Endothelial cell (in vitro differentiated cells): ENCODE results near the gene PLBD1. TPM values are rescaled to one million over a fixed set of nuclear protein-coding genes. Genes with fewer than 3 reads are reported as not detected.

Source experiments
- DNase-seq: peaks from one replicate; pipeline ENCODE4 v3.0.0; 2021; ENCODE audit warnings: low spot score
- H3K27ac Mint-ChIP-seq: one replicate; pipeline ENCODE4 v1.8.0; 2021; ENCODE audit warnings: mixed read lengths, inconsistent platforms; ENCODE audit not compliant: unreplicated experiment
- H3K27me3 Mint-ChIP-seq: one replicate; pipeline ENCODE4 v1.8.0; 2021; ENCODE audit warnings: mild to moderate bottlenecking, moderate library complexity, mixed read lengths, inconsistent platforms; ENCODE audit not compliant: unreplicated experiment
- H3K36me3 Mint-ChIP-seq: one replicate; pipeline ENCODE4 v1.8.0; 2021; ENCODE audit warnings: mild to moderate bottlenecking, low read depth, mixed read lengths, inconsistent platforms; ENCODE audit not compliant: unreplicated experiment
- H3K4me1 Mint-ChIP-seq: one replicate; pipeline ENCODE4 v1.8.0; 2021; ENCODE audit warnings: mild to moderate bottlenecking, mixed read lengths, inconsistent platforms; ENCODE audit not compliant: unreplicated experiment
- H3K4me3 Mint-ChIP-seq: one replicate; pipeline ENCODE4 v1.8.0; 2021; ENCODE audit warnings: mild to moderate bottlenecking, mixed read lengths, inconsistent platforms; ENCODE audit not compliant: unreplicated experiment
- H3K9me3 Mint-ChIP-seq: one replicate; pipeline ENCODE4 v1.8.0; 2021; ENCODE audit warnings: mixed read lengths, inconsistent platforms; ENCODE audit not compliant: unreplicated experiment
- total RNA-seq: library from RNA; stranded (reverse); fragmentation: NEBNext Ultra II Directional; extraction: Animal tissue kit (Norgen Biotek cat#: 25700); gene quantifications from one replicate; pipeline ENCODE4 v1.2.1, GENCODE V29; 2021; ENCODE audit not compliant: unreplicated experiment
- TF ChIP-seq, protein P1 (sequence below): fragments of 200-600 bp; sonication (generic); IDR thresholded peaks from one replicate; pipeline ENCODE4 v1.5.0; 2021; ENCODE audit warnings: antibody characterized with exemption; ENCODE audit not compliant: unreplicated experiment

Gene PLBD1
- total RNA-seq, 1 donor from 2014 or later = 21.2 TPM

DNA sequence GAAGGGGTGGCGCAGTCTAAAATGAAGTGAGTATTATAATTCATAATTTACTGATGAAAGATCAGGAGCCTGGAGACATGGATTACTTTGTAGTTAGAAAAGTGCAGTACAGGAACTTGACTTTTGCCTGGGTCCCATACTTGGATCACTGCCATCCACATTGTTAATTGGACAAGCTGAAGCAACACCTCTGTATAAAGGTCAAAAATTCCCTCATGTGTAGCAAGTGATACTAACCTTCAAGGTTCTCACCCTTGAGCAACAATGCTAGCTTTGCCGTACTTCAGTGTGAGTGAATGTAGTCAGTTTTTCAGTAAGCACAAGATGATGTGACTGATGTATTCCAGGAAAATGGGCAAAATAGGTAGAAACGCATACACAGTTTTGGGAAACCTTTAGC lies 44.6 kb upstream of the PLBD1 start:
- Mint-ChIP-seq H3K36me3 (no peaks in the 10 kb centered on the region), H3K4me1 (peaks cover 26% of the 10 kb centered on the region), H3K4me3 (no peak overlapping the region), H3K9me3 (no peaks in the 10 kb centered on the region), H3K27ac (no peak overlapping the region), H3K27me3 (no peaks in the 10 kb centered on the region)
- TF ChIP-seq, protein P1, sequence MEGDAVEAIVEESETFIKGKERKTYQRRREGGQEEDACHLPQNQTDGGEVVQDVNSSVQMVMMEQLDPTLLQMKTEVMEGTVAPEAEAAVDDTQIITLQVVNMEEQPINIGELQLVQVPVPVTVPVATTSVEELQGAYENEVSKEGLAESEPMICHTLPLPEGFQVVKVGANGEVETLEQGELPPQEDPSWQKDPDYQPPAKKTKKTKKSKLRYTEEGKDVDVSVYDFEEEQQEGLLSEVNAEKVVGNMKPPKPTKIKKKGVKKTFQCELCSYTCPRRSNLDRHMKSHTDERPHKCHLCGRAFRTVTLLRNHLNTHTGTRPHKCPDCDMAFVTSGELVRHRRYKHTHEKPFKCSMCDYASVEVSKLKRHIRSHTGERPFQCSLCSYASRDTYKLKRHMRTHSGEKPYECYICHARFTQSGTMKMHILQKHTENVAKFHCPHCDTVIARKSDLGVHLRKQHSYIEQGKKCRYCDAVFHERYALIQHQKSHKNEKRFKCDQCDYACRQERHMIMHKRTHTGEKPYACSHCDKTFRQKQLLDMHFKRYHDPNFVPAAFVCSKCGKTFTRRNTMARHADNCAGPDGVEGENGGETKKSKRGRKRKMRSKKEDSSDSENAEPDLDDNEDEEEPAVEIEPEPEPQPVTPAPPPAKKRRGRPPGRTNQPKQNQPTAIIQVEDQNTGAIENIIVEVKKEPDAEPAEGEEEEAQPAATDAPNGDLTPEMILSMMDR = no peak
- DNase-seq = no peak

DNA sequence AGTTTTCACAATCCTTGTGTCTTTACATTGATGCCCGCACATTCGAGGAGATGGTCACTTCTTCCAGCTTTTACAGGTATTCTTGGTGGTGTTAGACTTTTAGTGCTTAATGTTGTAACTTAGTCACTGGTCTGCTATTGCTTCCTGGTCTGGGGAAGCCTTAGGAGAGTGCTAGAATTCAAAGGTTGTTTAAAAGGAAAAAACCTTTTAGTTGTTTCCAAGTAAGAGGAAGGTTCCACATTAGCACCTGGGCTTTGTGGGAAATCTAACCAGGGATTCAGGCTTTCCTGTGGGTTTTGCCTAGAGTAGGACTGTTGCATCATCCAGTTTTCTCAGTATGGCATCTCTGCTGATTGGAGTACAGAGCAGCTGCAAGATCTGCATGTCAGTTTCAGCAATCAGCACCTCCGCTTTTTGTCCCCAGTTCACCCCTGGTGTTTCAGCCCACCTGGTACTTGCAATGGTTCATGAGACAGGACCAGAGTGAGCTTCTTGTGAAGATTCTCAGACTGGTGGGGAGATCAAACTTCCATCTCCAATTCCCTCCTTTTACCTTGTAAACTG lies 44.0 kb upstream of the PLBD1 start:
- no peaks in the 10 kb centered on the region for H3K9me3 Mint-ChIP-seq
- H3K4me3 Mint-ChIP-seq = no peak overlapping the region
- H3K27me3 Mint-ChIP-seq = no peaks in the 10 kb centered on the region
- peaks cover 26% of the 10 kb centered on the region for H3K4me1 Mint-ChIP-seq
- DNase-seq = no peak
- no peaks in the 10 kb centered on the region for H3K36me3 Mint-ChIP-seq
- no peak overlapping the region for H3K27ac Mint-ChIP-seq
- TF ChIP-seq, protein P1 = no peak

DNA sequence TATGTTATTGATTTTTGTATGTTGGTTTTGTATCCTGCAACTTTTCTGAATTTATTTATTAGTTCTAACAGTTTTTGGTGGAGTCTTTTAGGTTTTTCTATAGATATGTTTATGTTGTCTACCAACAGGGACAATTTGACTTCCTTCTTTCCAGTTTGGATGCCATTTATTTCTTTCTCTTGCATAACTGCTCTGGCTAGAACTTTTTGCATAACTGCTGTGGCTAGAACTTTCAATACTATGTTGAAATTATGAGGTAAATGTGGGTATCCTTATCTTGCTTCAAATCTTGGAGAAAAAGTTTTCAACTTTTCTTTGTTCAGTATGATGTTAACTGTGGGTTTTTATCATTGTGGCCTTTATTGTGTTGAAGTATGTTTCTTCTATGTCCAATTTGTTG lies 39.9 kb upstream of the PLBD1 start:
- TF ChIP-seq, protein P1 = no peak
- Mint-ChIP-seq H3K36me3 (no peaks in the 10 kb centered on the region), H3K4me3 (no peak overlapping the region), H3K27me3 (peaks cover 2% of the 10 kb centered on the region), H3K27ac (no peak overlapping the region), H3K9me3 (peaks cover 10% of the 10 kb centered on the region), H3K4me1 (no peaks in the 10 kb centered on the region)
- no peak for DNase-seq

DNA sequence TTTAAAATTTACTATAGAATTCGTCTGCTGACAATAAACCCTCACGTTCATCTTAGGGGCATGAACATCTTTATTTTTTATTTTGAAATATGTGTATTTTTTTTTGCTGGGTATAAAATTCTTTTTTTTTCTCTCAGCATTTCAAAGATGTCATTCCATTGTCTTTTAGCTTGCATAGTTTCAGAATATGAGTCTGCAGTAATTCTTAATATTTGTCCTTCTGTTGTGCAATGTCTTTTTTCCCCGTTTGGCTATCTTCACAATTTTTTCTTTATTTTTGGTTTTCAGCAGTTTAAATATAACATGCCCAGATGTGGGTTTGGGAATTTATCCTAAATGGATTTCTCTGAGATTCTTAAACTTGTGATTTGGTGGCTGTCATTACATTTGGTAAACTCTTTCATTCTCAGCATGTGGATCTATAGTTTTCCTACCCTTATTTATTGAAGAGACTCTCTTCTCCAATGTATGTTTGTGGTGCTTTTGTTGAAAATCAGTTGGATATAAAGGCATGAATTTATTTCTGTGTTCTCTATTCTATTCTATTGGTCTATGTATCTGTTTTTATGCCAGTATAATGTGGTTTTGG lies 37.8 kb upstream of the PLBD1 start:
- TF ChIP-seq, protein P1 = no peak
- Mint-ChIP-seq H3K27me3 (peaks cover 2% of the 10 kb centered on the region), H3K36me3 (no peaks in the 10 kb centered on the region), H3K4me3 (no peak overlapping the region), H3K27ac (no peak overlapping the region), H3K4me1 (no peaks in the 10 kb centered on the region), H3K9me3 (peaks cover 10% of the 10 kb centered on the region)
- DNase-seq = no peak

DNA sequence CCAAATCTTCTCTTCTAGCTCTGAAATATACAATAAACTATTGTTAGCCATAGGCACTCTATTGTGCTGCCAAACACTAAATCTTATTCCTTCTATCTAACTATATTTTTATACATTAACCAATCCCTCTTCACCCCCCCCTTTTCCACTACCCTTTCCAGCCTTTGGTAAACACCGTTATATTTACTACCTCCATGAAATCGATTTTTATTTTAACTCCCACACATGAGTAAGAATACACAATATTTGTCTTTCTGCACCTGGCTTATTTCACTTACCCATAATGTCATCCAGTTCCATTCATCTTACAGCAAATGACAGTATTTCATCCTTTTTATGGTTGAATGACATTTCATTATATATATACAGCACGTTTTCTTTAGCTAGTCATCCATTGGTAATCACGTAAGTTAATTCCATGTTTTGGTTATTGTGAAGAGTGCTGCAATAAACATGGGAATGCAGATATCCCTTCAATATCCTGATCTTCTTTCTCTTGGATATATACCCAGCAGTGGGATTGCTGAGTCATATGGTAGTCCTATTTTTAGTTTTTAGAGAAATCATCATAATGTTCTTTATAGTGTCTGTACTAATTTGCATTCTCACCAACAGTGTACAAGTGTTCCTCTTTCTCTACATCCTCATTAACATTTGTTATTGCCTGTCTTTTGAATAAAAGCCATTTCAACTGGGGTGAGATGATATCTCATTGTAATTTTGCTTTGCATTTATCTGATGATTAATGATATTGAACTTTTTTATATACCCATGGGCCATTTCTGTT lies 34.2 kb upstream of the PLBD1 start:
- DNase-seq = no peak
- Mint-ChIP-seq H3K27ac (no peak overlapping the region), H3K27me3 (peaks cover 2% of the 10 kb centered on the region), H3K36me3 (no peaks in the 10 kb centered on the region), H3K4me3 (no peak overlapping the region), H3K9me3 (peaks cover 10% of the 10 kb centered on the region), H3K4me1 (no peaks in the 10 kb centered on the region)
- TF ChIP-seq, protein P1 = no peak
